NOMO-1 treated with dmso at 0.1 percent for 144 hours (cell line): ENCODE data around the gene KLF9.
A peak's percentile ranks its signal among the peaks of the same experiment; 100 is the strongest.

Experiments used
- DNase-seq: peaks from one replicate; lab custom pipeline; 2025; ENCODE audit not compliant: unreplicated experiment; lab: John Stamatoyannopoulos, UW

The KLF9 gene

GRCh38 chr9:70413799-70414775 lies at the start of gene KLF9:
Gene KLF9, minus strand, starts transcription at chr9:70414657. Its CDS starts 1,294 bp downstream, at chr9:70413363.
- DNase-seq = peak; percentile 80

DNA sequence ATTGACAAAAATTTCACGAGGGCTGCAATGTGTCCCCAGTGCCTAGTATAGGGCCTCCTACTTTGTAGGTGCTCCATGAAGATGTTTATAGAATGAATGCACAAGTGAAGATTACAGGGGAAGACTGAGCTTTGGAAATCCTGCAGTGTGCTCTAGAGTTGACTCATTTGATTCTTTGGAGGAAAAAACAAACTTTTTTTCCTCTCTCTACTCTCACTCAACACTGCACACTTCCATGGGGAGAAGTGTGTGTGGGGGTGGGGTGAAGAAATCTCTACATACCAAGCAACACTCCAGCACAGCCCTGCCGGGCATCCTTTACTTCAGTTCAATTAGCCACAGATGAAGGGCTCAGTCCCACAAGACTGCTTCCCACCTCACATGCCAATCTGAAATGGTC lies 49.4 kb upstream of the KLF9 start:
- DNase-seq = no peak

GRCh38 chr9:70462300-70462699 lies 47.8 kb upstream of the KLF9 start:
- no peak for DNase-seq

- no peak for DNase-seq
These were observed 42.8 kb upstream of the KLF9 start for GRCh38 chr9:70457235-70457634.

DNA sequence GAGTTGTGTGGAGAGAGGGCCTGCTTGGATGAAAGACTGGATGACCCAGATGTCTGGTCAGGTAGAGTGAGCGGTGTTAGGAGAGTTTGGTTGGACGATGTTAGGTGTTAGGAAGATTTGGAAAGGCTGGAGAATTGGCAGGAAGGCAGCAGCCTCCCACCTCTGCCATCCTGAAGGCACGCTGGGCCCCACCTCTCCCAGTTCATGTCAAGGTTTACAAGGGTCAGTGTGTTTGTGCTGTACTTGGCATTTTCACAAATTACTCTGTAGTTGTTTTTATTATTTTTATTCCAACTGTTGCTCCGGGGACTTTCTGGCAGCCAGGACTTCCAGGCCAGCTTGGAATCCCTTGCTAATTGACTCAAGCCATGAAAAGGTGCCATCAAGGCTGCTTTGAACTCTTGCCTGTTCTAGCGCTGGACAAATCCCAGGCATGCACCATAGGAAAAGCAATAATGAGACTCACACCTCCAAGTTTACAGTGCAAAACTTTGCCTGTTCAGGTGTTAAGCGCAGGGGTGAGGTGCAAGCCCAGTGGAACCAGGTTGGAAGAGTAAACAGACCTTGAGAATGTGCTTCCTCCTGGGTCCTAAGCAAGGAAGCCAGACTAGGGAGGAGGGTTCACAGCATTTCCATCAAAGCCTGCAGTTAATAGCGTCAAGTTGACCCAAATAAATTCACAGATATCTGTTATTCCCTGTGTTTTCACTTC lies 41.7 kb upstream of the KLF9 start:
- DNase-seq = no peak

GRCh38 chr9:70452365-70452764 lies 37.9 kb upstream of the KLF9 start:
- no peak for DNase-seq

GRCh38 chr9:70451765-70452164 lies 37.3 kb upstream of the KLF9 start:
- no peak for DNase-seq

GRCh38 chr9:70450738-70451137 lies 36.3 kb upstream of the KLF9 start:
- DNase-seq = no peak

DNA sequence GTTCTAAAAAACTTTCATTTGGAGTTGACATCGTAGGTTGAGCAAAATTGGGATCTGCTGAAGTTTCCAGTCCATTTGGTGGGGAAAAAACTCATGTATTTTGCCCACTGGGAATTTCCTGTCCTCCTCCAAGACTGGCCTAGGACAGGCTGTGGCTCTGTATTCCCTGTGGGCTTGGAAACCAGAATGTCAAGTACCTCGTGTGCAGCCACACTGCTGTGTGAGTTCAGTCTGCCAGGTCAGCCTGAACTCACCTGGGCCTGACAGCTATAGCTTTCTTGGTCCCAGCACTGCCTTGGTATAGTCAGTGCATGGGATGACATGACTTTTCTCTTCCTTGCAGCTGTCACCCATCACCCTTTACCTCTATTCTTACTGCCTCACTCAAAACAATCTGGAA lies 35.0 kb upstream of the KLF9 start:
- DNase-seq = no peak

DNA sequence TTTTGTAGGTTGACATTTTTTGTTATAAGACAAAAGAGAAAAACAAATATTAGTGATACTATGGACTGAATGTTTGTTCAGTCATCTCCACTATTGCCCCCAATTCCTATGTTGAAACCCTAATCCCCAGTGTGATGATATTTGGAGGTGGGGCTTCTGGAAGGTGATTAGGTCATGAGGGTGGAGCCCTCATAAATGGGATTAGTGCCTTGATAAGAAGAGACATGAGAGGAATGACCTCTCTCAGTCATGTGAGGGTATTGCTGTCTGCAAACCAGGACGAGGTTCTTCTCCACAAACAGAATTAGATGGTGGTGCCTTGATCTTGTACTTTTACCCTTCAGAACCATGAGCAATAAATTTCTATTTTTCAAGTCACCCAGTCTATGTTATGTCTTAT lies 34.5 kb upstream of the KLF9 start:
- no peak for DNase-seq

DNA sequence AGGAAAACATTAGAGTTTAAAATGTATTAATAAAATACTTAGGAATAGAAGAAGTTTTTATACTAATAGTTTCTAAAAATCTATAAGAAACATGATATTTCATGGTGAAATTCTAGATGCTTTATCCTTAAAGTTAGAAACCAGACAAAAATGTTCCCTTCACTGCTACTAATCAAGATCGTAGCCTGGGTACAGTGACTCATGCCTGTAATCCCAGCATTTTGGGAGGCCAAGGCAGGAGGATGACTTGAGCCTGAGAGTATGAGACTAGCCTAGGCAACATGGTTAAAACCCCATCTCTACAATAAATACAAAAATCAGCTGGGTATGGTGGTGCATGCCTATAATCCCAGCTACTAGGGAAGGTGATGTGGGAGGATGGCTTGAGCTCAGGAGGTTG lies 30.4 kb upstream of the KLF9 start:
- no peak for DNase-seq

DNA sequence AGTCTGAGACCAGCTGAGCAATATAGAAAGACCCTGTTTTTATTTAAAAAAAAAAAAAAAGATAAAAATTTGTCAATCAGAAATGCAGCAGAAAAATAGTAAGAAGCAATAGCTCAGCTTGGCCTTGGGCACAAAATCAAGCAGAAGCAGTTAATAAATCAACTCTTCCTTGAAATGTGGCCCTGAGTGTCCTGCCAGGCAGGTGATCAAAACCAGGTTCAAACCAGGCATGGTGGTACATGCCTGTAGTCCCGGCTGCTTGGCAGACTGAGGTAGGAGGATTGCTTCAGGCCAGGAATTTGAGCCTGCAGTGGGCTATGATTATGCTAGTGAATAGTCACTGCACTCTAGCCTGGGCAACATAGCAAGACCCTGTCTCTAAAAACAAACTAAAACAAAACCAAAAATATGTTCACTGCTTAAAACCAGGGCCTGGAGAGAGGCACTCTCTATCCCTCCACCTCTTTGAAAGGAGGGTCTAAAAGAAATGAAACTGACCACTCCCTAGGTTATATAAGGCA lies 27.9 kb upstream of the KLF9 start:
- no peak for DNase-seq

DNA sequence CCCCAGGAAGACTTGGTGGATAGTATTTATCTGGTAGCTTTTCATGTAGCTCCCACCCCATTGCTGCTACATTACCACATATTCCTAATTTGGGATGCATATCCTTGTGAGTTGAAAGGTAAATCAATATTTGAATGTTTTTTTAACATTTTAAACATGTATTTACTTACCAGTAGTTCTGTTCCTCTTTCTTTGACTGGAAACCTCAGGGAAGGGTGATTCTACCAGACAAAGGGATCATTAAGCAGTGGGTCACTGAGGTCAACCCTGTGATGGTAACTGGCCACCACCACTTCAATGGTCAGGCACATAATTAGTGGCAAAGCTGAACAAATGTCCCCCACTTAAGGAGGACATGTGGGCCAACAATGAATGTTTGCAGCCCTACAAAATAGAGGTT lies 27.2 kb upstream of the KLF9 start:
- no peak for DNase-seq

- DNase-seq = no peak
These were observed 25.7 kb upstream of the KLF9 start for GRCh38 chr9:70439991-70440706.

- no peak for DNase-seq
These were observed 24.0 kb upstream of the KLF9 start for GRCh38 chr9:70438341-70438928.

DNA sequence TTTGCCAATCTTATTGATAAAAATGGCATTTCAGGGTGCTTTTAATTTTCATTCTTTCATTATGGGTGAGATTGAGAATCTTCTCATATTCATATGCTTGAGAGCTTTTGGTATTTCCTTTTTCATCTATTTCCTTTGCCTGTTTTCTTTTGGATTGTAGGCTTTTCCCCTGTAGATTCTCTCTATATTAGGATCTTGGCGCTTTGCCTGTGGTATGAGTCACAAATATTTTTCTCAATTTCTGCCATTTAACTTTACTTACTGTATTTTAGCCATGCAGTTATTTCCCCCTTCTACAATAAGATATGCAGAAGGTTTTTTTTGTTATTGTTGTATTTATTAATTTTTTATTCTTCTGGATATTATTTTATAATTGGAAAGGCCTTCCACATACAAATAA lies 21.5 kb upstream of the KLF9 start:
- no peak for DNase-seq

DNA sequence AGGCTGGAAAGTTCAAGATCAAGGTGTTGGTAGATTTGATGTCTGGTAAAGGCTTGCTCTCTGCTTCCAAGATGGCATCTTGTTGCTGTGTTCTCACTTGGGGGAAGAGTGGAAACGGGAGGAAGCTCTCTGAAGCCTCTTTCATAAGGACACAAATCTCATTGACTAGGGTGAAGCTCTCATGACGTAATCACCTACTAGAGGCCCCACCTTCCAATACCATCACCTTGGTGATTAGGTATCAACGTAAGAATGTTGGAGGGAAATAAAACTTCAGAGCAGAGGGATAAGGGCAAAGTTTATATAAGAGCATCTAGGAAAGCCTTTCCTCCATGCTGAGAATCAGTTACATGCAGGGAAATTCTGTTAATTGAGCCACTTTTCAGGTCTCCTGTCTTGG lies 15.4 kb upstream of the KLF9 start:
- no peak for DNase-seq

- DNase-seq = no peak
These were observed 14.3 kb upstream of the KLF9 start for GRCh38 chr9:70428781-70429180.

- no peak for DNase-seq
These were observed 12.9 kb upstream of the KLF9 start for GRCh38 chr9:70427161-70427945.

GRCh38 chr9:70425192-70425591 lies 10.7 kb upstream of the KLF9 start:
- no peak for DNase-seq
